Neural crest cell (in vitro differentiated cells): ENCODE measurements around the gene NFS1. TPM values are rescaled to one million over a fixed set of nuclear protein-coding genes. Genes with fewer than 3 reads are reported as not detected.
A peak's percentile ranks its signal among the peaks of the same experiment; 100 is the strongest.

Experiments
- DNase-seq: peaks from one replicate; pipeline ENCODE4 v3.0.0; 2021; ENCODE audit warnings: low read depth, mixed read lengths, low spot score
- H3K27ac Mint-ChIP-seq: one replicate; pipeline ENCODE4 v1.8.0; 2021; ENCODE audit warnings: mild to moderate bottlenecking, mixed read lengths; ENCODE audit not compliant: unreplicated experiment
- H3K27me3 Mint-ChIP-seq: 2 replicates; pipeline ENCODE4 v1.8.0; 2021; ENCODE audit warnings: low read depth, mild to moderate bottlenecking, mixed read lengths
- H3K36me3 Mint-ChIP-seq: 2 replicates; pipeline ENCODE4 v1.8.0; 2021; ENCODE audit warnings: low read depth, mild to moderate bottlenecking, mixed read lengths
- H3K4me1 Mint-ChIP-seq: 2 replicates; pipeline ENCODE4 v1.8.0; 2021; ENCODE audit warnings: mixed read lengths
- H3K4me3 Mint-ChIP-seq: one replicate; pipeline ENCODE4 v1.8.0; 2021; ENCODE audit warnings: mild to moderate bottlenecking, mixed read lengths
- H3K9me3 Mint-ChIP-seq: 2 replicates; pipeline ENCODE4 v1.8.0; 2021; ENCODE audit warnings: mixed read lengths
- total RNA-seq: library from RNA; stranded (reverse); gene quantifications from 2 replicates; pipeline ENCODE4 v1.2.1, GENCODE V29; 2021
- TF ChIP-seq, protein P1 (sequence below): fragments of 200-600 bp; sonication (generic); conservative IDR thresholded peaks from 2 replicates; pipeline ENCODE4 v1.5.0; 2021; ENCODE audit warnings: antibody characterized with exemption, mild to moderate bottlenecking

NFS1 gene
- total RNA-seq, 1 donor from 2014 or later, result 21.3 TPM

DNA sequence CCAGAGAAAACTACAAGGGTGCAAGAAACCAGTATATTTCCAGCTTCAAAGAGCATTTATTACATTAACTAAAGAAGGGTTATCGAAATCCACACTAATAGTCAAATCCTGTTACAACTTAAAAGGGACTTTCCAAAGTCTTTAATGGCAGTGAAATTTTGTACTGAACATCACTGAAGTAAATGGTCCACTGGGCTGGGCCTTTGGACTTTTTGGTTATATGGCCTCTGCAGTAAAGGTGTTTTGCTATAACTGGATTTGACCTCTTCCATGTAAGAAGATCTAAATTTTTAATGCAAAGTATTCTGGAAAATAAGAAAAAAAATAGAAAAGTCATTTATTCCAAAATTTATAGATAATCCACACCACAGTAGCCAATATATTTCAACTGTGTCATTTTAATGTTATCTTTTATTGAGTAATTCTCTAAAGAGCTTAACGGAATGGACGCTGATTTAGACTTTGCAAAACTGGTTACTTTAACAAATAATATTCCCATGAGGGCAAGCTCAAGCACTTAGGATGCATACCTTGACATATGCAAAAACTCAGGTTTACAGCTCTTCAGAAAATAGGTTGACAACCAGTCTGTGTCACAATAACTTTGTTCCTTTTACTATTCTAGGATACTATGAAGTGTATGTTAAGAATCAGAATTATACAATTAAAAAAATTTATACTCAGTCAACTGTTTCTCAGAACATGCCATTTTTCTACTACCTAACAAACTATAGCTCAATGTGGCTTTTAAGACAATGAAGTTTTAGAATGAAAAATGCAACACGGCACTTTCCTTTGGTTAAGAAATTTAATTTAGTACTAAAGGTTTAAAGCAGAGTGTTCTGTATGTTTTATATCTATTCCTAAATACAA, 35.9 kb upstream of the NFS1 start:
- peak overlapping the region; percentile 50 for H3K4me3 Mint-ChIP-seq

DNA sequence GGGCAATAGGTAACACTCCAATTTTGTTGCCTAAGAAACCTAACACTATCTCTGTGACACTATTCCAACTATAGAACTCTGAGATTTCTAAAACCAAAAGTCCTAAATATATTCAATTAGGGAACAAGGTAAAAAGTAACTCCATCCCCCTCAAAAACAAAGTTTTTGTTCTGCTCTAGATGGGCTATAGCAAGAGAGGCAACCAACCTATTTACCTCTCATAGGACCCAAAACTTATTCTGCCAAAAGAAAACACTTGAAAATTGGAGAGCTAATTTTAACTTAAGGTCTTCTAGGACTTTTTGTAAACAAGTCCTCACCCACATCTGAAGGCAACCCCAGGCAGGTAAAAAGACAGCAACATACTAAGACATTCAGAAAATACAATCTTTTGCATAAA, 35.2 kb upstream of the NFS1 start:
- H3K27ac Mint-ChIP-seq, result no peak overlapping the region
- peaks cover 21% of the 10 kb centered on the region for H3K36me3 Mint-ChIP-seq
- H3K9me3 Mint-ChIP-seq, result no peaks in the 10 kb centered on the region
- H3K4me1 Mint-ChIP-seq, result peaks cover 30% of the 10 kb centered on the region
- H3K4me3 Mint-ChIP-seq, result peak overlapping the region; percentile 50
- TF ChIP-seq, protein P1, sequence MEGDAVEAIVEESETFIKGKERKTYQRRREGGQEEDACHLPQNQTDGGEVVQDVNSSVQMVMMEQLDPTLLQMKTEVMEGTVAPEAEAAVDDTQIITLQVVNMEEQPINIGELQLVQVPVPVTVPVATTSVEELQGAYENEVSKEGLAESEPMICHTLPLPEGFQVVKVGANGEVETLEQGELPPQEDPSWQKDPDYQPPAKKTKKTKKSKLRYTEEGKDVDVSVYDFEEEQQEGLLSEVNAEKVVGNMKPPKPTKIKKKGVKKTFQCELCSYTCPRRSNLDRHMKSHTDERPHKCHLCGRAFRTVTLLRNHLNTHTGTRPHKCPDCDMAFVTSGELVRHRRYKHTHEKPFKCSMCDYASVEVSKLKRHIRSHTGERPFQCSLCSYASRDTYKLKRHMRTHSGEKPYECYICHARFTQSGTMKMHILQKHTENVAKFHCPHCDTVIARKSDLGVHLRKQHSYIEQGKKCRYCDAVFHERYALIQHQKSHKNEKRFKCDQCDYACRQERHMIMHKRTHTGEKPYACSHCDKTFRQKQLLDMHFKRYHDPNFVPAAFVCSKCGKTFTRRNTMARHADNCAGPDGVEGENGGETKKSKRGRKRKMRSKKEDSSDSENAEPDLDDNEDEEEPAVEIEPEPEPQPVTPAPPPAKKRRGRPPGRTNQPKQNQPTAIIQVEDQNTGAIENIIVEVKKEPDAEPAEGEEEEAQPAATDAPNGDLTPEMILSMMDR, result no peak
- H3K27me3 Mint-ChIP-seq, result peaks cover 6% of the 10 kb centered on the region
- no peak for DNase-seq

More for the DNA sequence above, 35.9 kb upstream of the NFS1 start:
- Mint-ChIP-seq H3K4me1 (peaks cover 36% of the 10 kb centered on the region), H3K27me3 (peaks cover 8% of the 10 kb centered on the region), H3K9me3 (no peaks in the 10 kb centered on the region), H3K36me3 (peaks cover 23% of the 10 kb centered on the region), H3K27ac (no peak overlapping the region)
- DNase-seq, result no peak
- TF ChIP-seq, protein P1, result no peak

DNA sequence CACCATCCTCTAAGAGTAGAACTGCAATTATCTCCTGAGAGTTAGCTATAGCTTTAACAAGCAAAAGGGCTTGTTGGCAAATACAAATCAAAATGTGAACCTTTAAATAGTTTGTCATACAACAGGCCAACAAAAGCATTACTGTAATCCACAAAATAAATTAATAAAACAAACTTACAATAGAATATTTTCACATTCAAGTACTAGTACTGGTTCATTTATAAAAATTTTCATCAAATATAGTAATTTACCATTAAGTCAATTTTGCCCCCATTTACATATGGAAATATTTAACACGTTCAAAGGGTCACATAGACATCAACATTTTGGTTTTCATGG, 33.5 kb upstream of the NFS1 start:
- TF ChIP-seq, protein P1, result no peak
- Mint-ChIP-seq H3K27ac (no peak overlapping the region), H3K4me1 (peaks cover 19% of the 10 kb centered on the region), H3K36me3 (peaks cover 16% of the 10 kb centered on the region), H3K9me3 (no peaks in the 10 kb centered on the region), H3K4me3 (peak overlapping the region; percentile 36), H3K27me3 (peaks cover 3% of the 10 kb centered on the region)
- DNase-seq, result no peak

DNA sequence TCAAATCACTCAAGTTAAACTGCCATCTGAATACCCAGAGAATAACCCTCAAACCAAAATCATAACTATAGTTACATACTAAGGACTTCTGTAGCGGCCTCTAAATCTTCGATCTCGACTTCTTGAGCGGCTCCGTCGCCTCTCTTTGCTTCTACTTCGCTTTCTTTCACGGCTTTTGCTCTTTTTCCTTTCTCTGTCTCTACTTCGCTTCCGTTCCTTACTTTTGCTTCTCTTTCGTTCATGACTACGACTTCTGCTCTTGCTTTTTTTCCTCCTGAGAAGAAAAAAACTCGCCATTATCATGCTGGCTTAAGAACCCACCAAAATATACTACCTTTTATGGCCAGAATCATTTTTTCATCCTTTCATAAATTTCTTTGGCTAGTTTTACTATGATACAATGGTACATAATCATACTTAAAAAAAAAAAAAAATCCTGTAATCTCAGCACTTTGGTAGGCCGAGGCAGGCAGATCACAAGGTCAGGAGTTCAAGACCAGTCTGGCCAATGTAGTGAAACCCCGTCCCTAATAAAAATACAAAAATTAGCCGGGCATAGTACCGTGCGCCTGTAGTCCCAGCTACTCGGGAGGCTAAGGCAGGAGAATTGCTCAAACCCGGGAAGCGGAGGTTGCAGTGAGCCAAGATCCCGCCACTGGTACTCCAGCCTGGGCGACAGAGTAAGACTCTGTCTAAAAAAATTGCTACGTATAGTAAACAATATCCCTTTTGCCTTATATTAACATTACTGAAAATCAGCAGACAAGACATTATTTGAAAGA, 32.9 kb upstream of the NFS1 start:
- H3K4me1 Mint-ChIP-seq, result peaks cover 19% of the 10 kb centered on the region
- H3K9me3 Mint-ChIP-seq, result no peaks in the 10 kb centered on the region

DNA sequence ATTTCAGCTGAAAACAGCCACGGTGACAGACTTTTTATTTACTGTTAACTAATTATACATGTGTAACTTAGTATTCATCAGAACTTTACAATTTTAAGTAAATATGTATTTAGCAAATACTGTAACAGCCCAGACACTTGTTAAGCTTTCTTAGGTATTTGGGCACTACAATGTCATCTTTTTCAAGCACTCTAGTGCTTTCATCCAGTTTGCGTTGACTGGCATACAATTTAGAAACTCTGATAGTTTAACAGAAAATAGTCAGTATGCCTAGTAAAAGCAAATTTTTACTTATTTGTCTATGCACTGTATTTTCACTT, 32.3 kb upstream of the NFS1 start:
- peaks cover 19% of the 10 kb centered on the region for H3K4me1 Mint-ChIP-seq
- TF ChIP-seq, protein P1, result no peak
- peaks cover 21% of the 10 kb centered on the region for H3K36me3 Mint-ChIP-seq

More for the DNA sequence above, 32.9 kb upstream of the NFS1 start:
- no peak for DNase-seq
- Mint-ChIP-seq H3K27ac (no peak overlapping the region), H3K4me3 (peak overlapping the region; percentile 36), H3K27me3 (peaks cover 3% of the 10 kb centered on the region), H3K36me3 (peaks cover 16% of the 10 kb centered on the region)
- TF ChIP-seq, protein P1, result no peak

More for the DNA sequence above, 32.3 kb upstream of the NFS1 start:
- no peaks in the 10 kb centered on the region for H3K9me3 Mint-ChIP-seq
- no peak for DNase-seq
- H3K27ac Mint-ChIP-seq, result no peak overlapping the region
- H3K4me3 Mint-ChIP-seq, result no peak overlapping the region
- peaks cover 3% of the 10 kb centered on the region for H3K27me3 Mint-ChIP-seq
